Breast epithelium (tissue), 4 donors: ENCODE results near the gene POP4. TPM values are rescaled to one million over a fixed set of nuclear protein-coding genes. Genes with fewer than 3 reads are reported as not detected.

Experiments
- DNase-seq, 2 donors: peaks; one replicate each; pipeline ENCODE4 v3.0.0-alpha.2; 2019; ENCODE audit warnings: low spot score in 2 of 2
- H3K27ac ChIP-seq, 2 donors: fragments of 200-600 bp; sonication (generic) in 1 of 2; one replicate each; pipeline ENCODE4 v1.5.1; 2016 to 2019; ENCODE audit warnings: mild to moderate bottlenecking in 1 of 2
- H3K27me3 ChIP-seq, 2 donors: fragments of 200-600 bp; sonication (generic) in 1 of 2; one replicate each; pipeline versions ENCODE4 v1.5.1 to v1.6.0; 2017 to 2019; ENCODE audit warnings: control low read depth in 1 of 2, mild to moderate bottlenecking in 1 of 2
- H3K36me3 ChIP-seq: fragments of 200-600 bp; one replicate; pipeline ENCODE4 v1.5.1; 2019
- H3K4me1 ChIP-seq, 2 donors: fragments of 200-600 bp; sonication (generic); one replicate each; pipeline ENCODE4 v1.5.1; 2016 to 2019; ENCODE audit warnings: control low read depth in 1 of 2
- H3K4me3 ChIP-seq, 3 donors: fragments of 200-600 bp; sonication (generic); 1 replicate in 2 of 3; 2 replicates in 1 of 3; pipeline ENCODE4 v1.5.1; 2016 to 2019; ENCODE audit warnings: mild to moderate bottlenecking in 3 of 3, moderate library complexity in 2 of 3
- H3K9me3 ChIP-seq, 2 donors: fragments of 200-600 bp; sonication (generic) in 1 of 2; one replicate each; pipeline ENCODE4 v1.5.1; 2016 to 2019; ENCODE audit warnings: control low read depth in 1 of 2
- CTCF ChIP-seq, 3 donors: fragments of 450-650 bp; IDR thresholded peaks; one replicate each; pipeline ENCODE4 v1.5.1; 2016 to 2017; ENCODE audit warnings: antibody characterized with exemption in 3 of 3, mild to moderate bottlenecking in 3 of 3, moderate library complexity in 3 of 3
- POLR2A ChIP-seq: fragments of 450-650 bp; IDR thresholded peaks from one replicate; pipeline ENCODE4 v1.6.1; 2016; ENCODE audit warnings: antibody characterized with exemption, mild to moderate bottlenecking, moderate library complexity
- POLR2AphosphoS5 ChIP-seq, 3 donors: sonication (generic); formaldehyde crosslinking; IDR thresholded peaks; one replicate each; pipeline ENCODE4 v1.6.1; 2017; ENCODE audit warnings: antibody characterized with exemption in 3 of 3
- intact Hi-C: fragments of 100-400 bp; cut with DNase I; formaldehyde crosslinking; loops from one replicate; pipeline ENCODE4 v1.15.1; 2023; ENCODE audit warnings: low total_unique reads
- total RNA-seq, 3 donors: library from RNA; depleted of rRNA; stranded (reverse); fragments of >200 nt; gene quantifications; one replicate each; pipeline ENCODE4 v1.1.0, GENCODE V29; 2016

Gene POP4
- total RNA-seq, 3 donors from 2014 or later: 52.1 to 63.7 (median 58.7) TPM

- peaks cover 0 to 10% of the 10 kb centered on the region in 2 donors for H3K9me3 ChIP-seq
- no peak overlapping the region for H3K27ac ChIP-seq
- intact Hi-C loops: no loop called here
- no peaks in the 10 kb centered on the region for H3K4me1 ChIP-seq
- DNase-seq: no peak
- TF ChIP-seq POLR2AphosphoS5 (IDR thresholded peaks at IDR 0.05) (no peak), POLR2A (no peak), CTCF (IDR thresholded peaks at IDR 0.05) (no peak)
- H3K36me3 ChIP-seq: no peaks in the 10 kb centered on the region
- H3K4me3 ChIP-seq: no peak overlapping the region
- peaks cover 0 to 73% of the 10 kb centered on the region in 2 donors for H3K27me3 ChIP-seq
Observed at GRCh38 chr19:29578349-29578748, 27.7 kb upstream of the POP4 start.

DNA sequence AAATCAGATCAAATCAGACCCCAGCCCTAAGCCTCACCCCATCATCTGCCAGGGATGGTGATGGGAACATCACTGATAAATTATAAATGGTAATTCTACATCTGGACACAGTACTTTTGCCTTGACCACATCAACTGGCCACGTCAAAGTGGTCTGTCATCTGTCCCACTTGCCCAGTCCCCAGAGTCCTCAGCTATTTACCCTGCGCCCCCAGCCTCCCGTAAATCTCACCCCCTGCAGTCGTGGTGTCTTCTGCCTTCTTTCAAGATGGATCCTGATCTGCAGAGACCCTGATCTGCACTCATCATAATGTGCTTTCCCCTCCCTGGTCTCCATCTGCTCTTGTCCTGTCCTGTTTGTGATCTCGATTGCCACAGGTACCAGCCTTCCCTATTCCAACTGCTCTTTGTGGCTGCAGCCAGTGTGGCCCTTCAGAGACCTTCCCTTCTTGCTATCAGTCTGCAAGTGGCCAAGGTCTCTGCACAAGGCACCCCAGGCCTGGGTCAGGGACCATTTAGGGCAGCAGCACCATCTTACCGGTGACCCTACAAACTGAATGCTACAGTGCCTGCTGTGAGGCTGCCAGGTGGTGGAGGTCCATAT lies 26.7 kb upstream of the POP4 start:
- intact Hi-C loops: no loop called here
- Histone ChIP-seq H3K4me1 (no peaks in the 10 kb centered on the region), H3K27ac (no peak overlapping the region), H3K9me3 (peaks cover 0 to 10% of the 10 kb centered on the region in 2 donors), H3K27me3 (peaks cover 0 to 67% of the 10 kb centered on the region in 2 donors), H3K36me3 (no peaks in the 10 kb centered on the region), H3K4me3 (no peak overlapping the region)
- TF ChIP-seq POLR2AphosphoS5 (IDR thresholded peaks at IDR 0.05): no peak
- no peak for TF ChIP-seq POLR2A
- no peak for TF ChIP-seq CTCF (IDR thresholded peaks at IDR 0.05)
- DNase-seq: peak in 1 of 2 donors; percentile 12

GRCh38 chr19:29581398-29581797 lies 24.7 kb upstream of the POP4 start:
- Histone ChIP-seq H3K27me3 (peaks cover 0 to 50% of the 10 kb centered on the region in 2 donors), H3K27ac (no peak overlapping the region), H3K4me1 (no peaks in the 10 kb centered on the region), H3K9me3 (peaks cover 0 to 10% of the 10 kb centered on the region in 2 donors), H3K4me3 (no peak overlapping the region), H3K36me3 (no peaks in the 10 kb centered on the region)
- TF ChIP-seq POLR2A (no peak), CTCF (IDR thresholded peaks at IDR 0.05) (no peak), POLR2AphosphoS5 (IDR thresholded peaks at IDR 0.05) (no peak)
- intact Hi-C loops: no loop called here
- DNase-seq: peak in 1 of 2 donors; percentile 5

GRCh38 chr19:29583196-29583999 lies 22.7 kb upstream of the POP4 start:
- no peak for DNase-seq
- Histone ChIP-seq H3K4me3 (no peak overlapping the region), H3K9me3 (peaks cover 0 to 10% of the 10 kb centered on the region in 2 donors), H3K27me3 (peaks cover 0 to 37% of the 10 kb centered on the region in 2 donors), H3K27ac (no peak overlapping the region), H3K4me1 (no peaks in the 10 kb centered on the region), H3K36me3 (no peaks in the 10 kb centered on the region)
- no peak for TF ChIP-seq POLR2AphosphoS5 (IDR thresholded peaks at IDR 0.05)
- no peak for TF ChIP-seq POLR2A
- no peak for TF ChIP-seq CTCF (IDR thresholded peaks at IDR 0.05)
- intact Hi-C loops: no loop called here

DNA sequence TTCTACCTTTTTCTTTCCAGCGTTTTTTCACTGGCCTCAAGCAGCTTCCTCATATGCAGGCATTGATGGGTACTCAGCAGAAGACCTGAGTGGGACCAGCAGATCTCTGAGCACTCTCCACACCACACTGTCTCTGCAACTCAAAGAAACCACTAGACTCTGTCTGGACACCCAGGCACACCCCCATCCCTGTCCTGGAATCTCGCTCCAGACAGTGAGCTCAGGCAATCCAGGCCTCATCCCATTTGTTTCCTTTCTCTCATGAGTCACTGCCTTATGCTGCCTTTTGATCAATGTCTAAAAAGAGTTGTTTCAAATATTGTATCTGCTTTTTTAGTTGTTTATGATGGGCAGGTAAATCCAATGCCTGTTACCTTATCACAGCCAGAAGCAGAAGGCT lies 19.7 kb upstream of the POP4 start:
- DNase-seq: peak in 1 of 2 donors; percentile 10
- Histone ChIP-seq H3K27me3 (peaks cover 0 to 27% of the 10 kb centered on the region in 2 donors), H3K27ac (no peak overlapping the region), H3K9me3 (peaks cover 0 to 4% of the 10 kb centered on the region in 2 donors), H3K4me1 (no peaks in the 10 kb centered on the region), H3K36me3 (no peaks in the 10 kb centered on the region), H3K4me3 (no peak overlapping the region)
- TF ChIP-seq POLR2A: no peak
- no peak for TF ChIP-seq CTCF (IDR thresholded peaks at IDR 0.05)
- no peak for TF ChIP-seq POLR2AphosphoS5 (IDR thresholded peaks at IDR 0.05)
- intact Hi-C loops: no loop called here
